IPS-18a (cell line): ENCODE measurements around the gene FAM78B.

ENCODE experiments used
- H3K27ac ChIP-seq: one replicate; pipeline ENCODE4 v1.5.1; 2013; ENCODE audit warnings: low read length
- H3K27me3 ChIP-seq: one replicate; pipeline ENCODE4 v1.6.1; 2013; ENCODE audit warnings: mild to moderate bottlenecking, low read length; ENCODE audit not compliant: control insufficient read depth, insufficient read depth
- H3K36me3 ChIP-seq: one replicate; pipeline ENCODE4 v1.6.1; 2013; ENCODE audit warnings: low read depth, low read length; ENCODE audit not compliant: control insufficient read depth
- H3K4me1 ChIP-seq: one replicate; pipeline ENCODE4 v1.6.1; 2013; ENCODE audit warnings: low read depth, low read length; ENCODE audit not compliant: control insufficient read depth
- H3K4me3 ChIP-seq: one replicate; pipeline ENCODE4 v1.5.1; 2013; ENCODE audit warnings: low read length
- H3K9ac ChIP-seq: one replicate; pipeline ENCODE4 v1.6.1; 2013; ENCODE audit warnings: mild to moderate bottlenecking, low read length, moderate library complexity
- H3K9me3 ChIP-seq: one replicate; pipeline ENCODE4 v1.6.1; 2013; ENCODE audit warnings: low read depth, low read length; ENCODE audit not compliant: control insufficient read depth

The FAM78B gene

GRCh38 chr1:166062421-166063070, 104.3 kb downstream of the FAM78B start:
- Histone ChIP-seq H3K9ac (no peak overlapping the region), H3K4me1 (no peaks in the 10 kb centered on the region), H3K36me3 (no peaks in the 10 kb centered on the region), H3K4me3 (no peak overlapping the region), H3K27me3 (no peaks in the 10 kb centered on the region), H3K27ac (no peak overlapping the region), H3K9me3 (no peaks in the 10 kb centered on the region)

- Histone ChIP-seq H3K27ac (no peak overlapping the region), H3K27me3 (no peaks in the 10 kb centered on the region), H3K4me1 (no peaks in the 10 kb centered on the region), H3K4me3 (no peak overlapping the region), H3K9me3 (no peaks in the 10 kb centered on the region), H3K9ac (no peak overlapping the region), H3K36me3 (no peaks in the 10 kb centered on the region)
Measured at GRCh38 chr1:166057650-166058049, 109.2 kb downstream of the FAM78B start.

GRCh38 chr1:166053395-166053794, 113.4 kb downstream of the FAM78B start:
- Histone ChIP-seq H3K4me1 (no peaks in the 10 kb centered on the region), H3K9me3 (no peaks in the 10 kb centered on the region), H3K27ac (no peak overlapping the region), H3K36me3 (no peaks in the 10 kb centered on the region), H3K9ac (no peak overlapping the region), H3K4me3 (no peak overlapping the region), H3K27me3 (no peaks in the 10 kb centered on the region)

GRCh38 chr1:166040202-166040997, 126.4 kb downstream of the FAM78B start:
- no peak overlapping the region for H3K9ac ChIP-seq
- no peak overlapping the region for H3K27ac ChIP-seq
- H3K27me3 ChIP-seq: no peaks in the 10 kb centered on the region
- no peaks in the 10 kb centered on the region for H3K36me3 ChIP-seq
- H3K9me3 ChIP-seq: no peaks in the 10 kb centered on the region
- H3K4me3 ChIP-seq: no peak overlapping the region
- H3K4me1 ChIP-seq: no peaks in the 10 kb centered on the region

GRCh38 chr1:166039436-166040201, 127.2 kb downstream of the FAM78B start:
- H3K27me3 ChIP-seq: no peaks in the 10 kb centered on the region
- H3K9me3 ChIP-seq: no peaks in the 10 kb centered on the region
- no peak overlapping the region for H3K27ac ChIP-seq
- no peak overlapping the region for H3K4me3 ChIP-seq
- H3K36me3 ChIP-seq: no peaks in the 10 kb centered on the region
- H3K4me1 ChIP-seq: no peaks in the 10 kb centered on the region
- H3K9ac ChIP-seq: no peak overlapping the region

GRCh38 chr1:166036092-166036491, 130.7 kb downstream of the FAM78B start:
- H3K27me3 ChIP-seq: no peaks in the 10 kb centered on the region
- no peak overlapping the region for H3K9ac ChIP-seq
- no peaks in the 10 kb centered on the region for H3K9me3 ChIP-seq
- H3K36me3 ChIP-seq: no peaks in the 10 kb centered on the region
- no peak overlapping the region for H3K27ac ChIP-seq
- H3K4me1 ChIP-seq: peaks cover 6% of the 10 kb centered on the region
- H3K4me3 ChIP-seq: no peak overlapping the region

- no peak overlapping the region for H3K27ac ChIP-seq
Measured at GRCh38 chr1:166032572-166033371, 134.0 kb downstream of the FAM78B start.

GRCh38 chr1:166031932-166032571, 134.7 kb downstream of the FAM78B start:
- no peak overlapping the region for H3K4me3 ChIP-seq
- no peaks in the 10 kb centered on the region for H3K27me3 ChIP-seq
- no peak overlapping the region for H3K9ac ChIP-seq
- no peak overlapping the region for H3K27ac ChIP-seq
- H3K9me3 ChIP-seq: no peaks in the 10 kb centered on the region
- H3K4me1 ChIP-seq: peaks cover 6% of the 10 kb centered on the region
- H3K36me3 ChIP-seq: no peaks in the 10 kb centered on the region

More at GRCh38 chr1:166032572-166033371, 134.0 kb downstream of the FAM78B start:
- Histone ChIP-seq H3K36me3 (no peaks in the 10 kb centered on the region), H3K9me3 (no peaks in the 10 kb centered on the region), H3K4me1 (peaks cover 6% of the 10 kb centered on the region), H3K4me3 (no peak overlapping the region), H3K9ac (no peak overlapping the region), H3K27me3 (no peaks in the 10 kb centered on the region)

- Histone ChIP-seq H3K36me3 (no peaks in the 10 kb centered on the region), H3K9me3 (no peaks in the 10 kb centered on the region), H3K27ac (no peak overlapping the region), H3K4me3 (no peak overlapping the region), H3K27me3 (no peaks in the 10 kb centered on the region), H3K4me1 (peaks cover 6% of the 10 kb centered on the region), H3K9ac (no peak overlapping the region)
Measured at GRCh38 chr1:166029196-166029945, 137.4 kb downstream of the FAM78B start.

- Histone ChIP-seq H3K9ac (no peak overlapping the region), H3K27me3 (no peaks in the 10 kb centered on the region), H3K36me3 (no peaks in the 10 kb centered on the region), H3K4me1 (no peaks in the 10 kb centered on the region), H3K9me3 (no peaks in the 10 kb centered on the region), H3K27ac (no peak overlapping the region), H3K4me3 (no peak overlapping the region)
Measured at GRCh38 chr1:166026555-166026954, 140.2 kb downstream of the FAM78B start.
